ENCODE results near the gene CRX. TPM values are rescaled to one million over a fixed set of nuclear protein-coding genes. Genes with fewer than 3 reads are reported as not detected.

Gene CRX
- total RNA-seq, 1 experiment from 2014 or later, result 0.13 TPM

DNA sequence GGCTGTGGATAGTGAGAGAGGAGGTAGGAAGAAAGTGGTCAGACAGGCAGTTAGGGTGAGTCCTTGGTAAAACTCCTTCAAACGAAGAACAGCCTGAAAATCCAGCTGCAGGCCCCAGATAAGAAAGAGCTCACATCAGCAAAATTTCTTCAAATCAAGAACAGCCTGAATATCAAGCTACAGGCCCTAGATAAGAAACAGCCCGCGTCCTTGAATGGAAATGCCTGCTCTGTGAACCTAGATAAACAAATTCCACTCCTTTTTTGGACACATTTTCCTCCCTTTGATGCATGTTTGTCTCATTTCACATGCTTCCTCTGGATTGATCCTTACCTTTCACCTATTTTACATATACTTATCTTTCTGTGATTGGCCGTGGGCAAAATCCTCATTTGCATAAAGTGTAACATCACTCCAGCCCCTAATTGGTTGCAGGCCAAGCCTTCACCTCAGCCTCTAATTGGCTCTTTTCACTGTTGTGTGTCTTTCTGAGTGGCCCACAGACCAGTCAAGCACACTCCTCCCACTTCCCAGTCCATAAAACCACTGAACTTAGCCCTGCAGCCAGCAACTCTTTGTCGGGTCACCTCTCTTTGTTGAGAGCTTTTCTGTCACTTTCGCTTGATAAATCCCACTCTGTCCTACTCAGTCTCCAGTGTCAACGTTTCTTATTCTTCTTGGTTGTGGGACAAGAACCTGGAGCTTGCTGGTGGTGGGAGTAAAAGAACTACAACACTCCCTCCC, 70.4 kb downstream of the CRX start:
- Histone ChIP-seq H4K91ac (ENCODE audit: insufficient read length, low read depth, low read length) (no peak overlapping the region), H2AK5ac (ENCODE audit: insufficient read length, low read length) (no peak overlapping the region), H2BK15ac (ENCODE audit: low read depth, low read length) (no peak overlapping the region), H2BK120ac (ENCODE audit: low read depth, low read length, poor library complexity, severe bottlenecking) (no peak overlapping the region), H3K14ac (ENCODE audit: insufficient read depth, low read length) (no peak overlapping the region), H2BK12ac (ENCODE audit: insufficient read length, low read depth, low read length) (no peak overlapping the region), H3K56ac (ENCODE audit: insufficient read length, low read depth, low read length) (no peak overlapping the region), H4K8ac (replicated peaks; ENCODE audit: insufficient read length, low read depth, low read length) (no peak overlapping the region), H3K23ac (ENCODE audit: insufficient read length, low read depth, low read length) (no peak overlapping the region), H3K4me2 (ENCODE audit: insufficient read depth, insufficient read length, low read length) (no peak overlapping the region), H3K9me3 (ENCODE audit: control insufficient read depth, low read depth, low read length) (peaks cover 5% of the 10 kb centered on the region), H3T11ph (ENCODE audit: low read length) (no peak overlapping the region), H3K4me1 (ENCODE audit: insufficient read depth, low read length) (no peaks in the 10 kb centered on the region), H4K20me1 (ENCODE audit: control insufficient read depth, insufficient read depth, insufficient read length) (no peaks in the 10 kb centered on the region), H3K9ac (ENCODE audit: extremely low read depth, insufficient read length, low read length) (no peak overlapping the region), H3K23me2 (ENCODE audit: insufficient read length, low read depth, low read length, poor library complexity, severe bottlenecking) (no peaks in the 10 kb centered on the region), H3K18ac (ENCODE audit: insufficient read length, low read depth, low read length) (no peak overlapping the region), H2BK5ac (ENCODE audit: insufficient read length, low read length) (no peak overlapping the region), H3K27ac (ENCODE audit: insufficient read length, low read depth, low read length) (no peak overlapping the region), H2BK20ac (ENCODE audit: low read depth, low read length, poor library complexity, severe bottlenecking) (no peak overlapping the region), H3K4ac (ENCODE audit: low read depth, low read length) (no peak overlapping the region), H3K79me2 (ENCODE audit: insufficient read depth, low read length) (no peaks in the 10 kb centered on the region), H4K5ac (ENCODE audit: insufficient read length, low read depth, low read length) (no peak overlapping the region), H3K27me3 (ENCODE audit: insufficient read depth, low read length) (no peaks in the 10 kb centered on the region), H2AFZ (ENCODE audit: low read length) (no peak overlapping the region), H3K79me1 (ENCODE audit: insufficient read depth, low read depth, low read length, poor library complexity, severe bottlenecking) (no peaks in the 10 kb centered on the region)
- no CpG with 5 or more reads among the region's 7 CpGs for WGBS (ENCODE audit: extremely low coverage, insufficient read length, low lambda C conversion rate)
- Mint-ChIP-seq H3K4me3 (no peak overlapping the region), H3K27me3 (ENCODE audit: low read depth) (no peaks in the 10 kb centered on the region; the same call in 1 of the 2 replicates), H3K4me1 (0 out of 4 replicates have a peak, but pooled peaks cover 0 to 3% of the 10 kb centered on the region in 2 experiments), H3K9me3 (peaks cover 8 to 15% of the 10 kb centered on the region in 2 experiments; a peak in 4 of 5 replicates), H3K36me3 (ENCODE audit: insufficient read depth in 1 of 3, low read depth in 3 of 3) (peaks cover 4 to 13% (median 11%) of the 10 kb centered on the region in 3 experiments; a peak in 5 of 7 replicates), H3K27ac (peak overlapping the region in 1 of 3 experiments; percentile 55; a peak in 1 of 7 replicates)
- DNase-seq, result peak; percentile 79
- TF ChIP-seq CTCF (conservative IDR thresholded peaks at IDR 0.05), result no peak

Other genes with a start within 250 kb of the CRX start
- not detected in 2 replicates for gene ZNF541, start 248.8 kb upstream of the CRX start, total RNA-seq (2021)
- gene BICRA, start 212.8 kb upstream of the CRX start, total RNA-seq (2021), result 26.8 and 29.3 TPM in 2 replicates
- 18.7 and 19.7 TPM in 2 replicates for gene EHD2, start 108.5 kb upstream of the CRX start, total RNA-seq (2021)
- 325 and 332 TPM in 2 replicates for gene NOP53, start 76.4 kb upstream of the CRX start, total RNA-seq (2021)
- gene SELENOW, start 43.2 kb upstream of the CRX start, total RNA-seq (2021), result 377 and 388 TPM in 2 replicates
- gene TPRX1, start 17.4 kb upstream of the CRX start, total RNA-seq (2021), result not detected in 2 replicates
- not detected in 2 replicates for gene TPRX2, start 37.3 kb downstream of the CRX start, total RNA-seq (2021)
- gene SULT2A1, start 64.4 kb downstream of the CRX start, total RNA-seq (2021), result not detected in 2 replicates
- gene BSPH1, start 170.2 kb downstream of the CRX start, total RNA-seq (2021), result not detected in 2 replicates
- gene ELSPBP1, start 172.7 kb downstream of the CRX start, total RNA-seq (2021), result not detected in 2 replicates
- gene CABP5, start 222.1 kb downstream of the CRX start, total RNA-seq (2021), result not detected in 2 replicates